Stimulated activated CD4-positive, alpha-beta T cell treated with anti-CD3 and anti-CD28 coated beads, Interleukin-12 subunit alpha, Interleukin-12 subunit beta, amount 100 ng/mL, for 48 hours (primary cell): ENCODE results near the gene PPP1R27.

Experiments used
- DNase-seq, 3 donors: peaks; one replicate each; pipeline ENCODE4 v3.0.0-alpha.2; 2020; ENCODE audit warnings: low read depth in 2 of 3, low spot score in 1 of 3

PPP1R27 gene

DNA sequence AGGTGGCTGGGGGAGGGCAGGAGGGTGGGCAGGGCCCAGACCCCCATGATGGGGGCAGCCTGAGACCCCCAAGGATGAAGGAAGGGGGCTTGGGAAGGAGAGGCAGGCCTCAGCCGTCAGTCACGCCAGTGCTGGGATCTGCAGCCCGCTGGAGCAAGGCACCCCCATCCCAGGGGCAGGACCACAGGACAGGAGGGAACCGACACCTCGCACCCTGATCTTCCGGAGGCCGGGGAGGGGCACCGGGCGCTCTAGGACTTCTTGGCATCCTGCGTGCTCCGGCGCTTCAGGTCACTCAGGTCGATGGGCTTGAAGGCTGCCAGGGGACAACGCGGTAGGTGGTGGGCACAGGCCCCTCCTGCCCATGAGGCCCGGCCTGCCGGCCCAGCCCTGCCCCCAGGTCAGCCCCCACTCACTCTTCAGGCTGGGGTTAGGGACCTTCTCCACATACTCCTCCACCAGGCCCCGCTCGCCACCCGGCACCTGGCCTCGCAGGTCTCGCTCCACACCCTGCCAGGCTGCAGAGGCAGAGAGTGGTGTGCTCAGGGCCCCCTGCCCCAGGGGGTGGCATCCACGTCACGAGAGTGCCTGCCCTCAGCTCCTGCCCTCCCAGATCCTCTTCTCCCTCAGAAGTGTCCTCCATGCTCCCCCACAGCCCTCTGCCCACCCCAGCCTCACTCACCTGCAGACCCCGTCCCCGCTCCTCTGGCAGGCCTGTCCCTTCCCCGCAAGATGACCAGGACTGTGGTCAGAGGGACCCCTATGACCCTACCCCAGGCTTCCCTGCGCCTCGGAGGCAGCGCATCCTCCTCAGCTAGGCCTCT lies 11.6 kb downstream of the PPP1R27 start:
- DNase-seq, result no peak

- DNase-seq, result no peak
These were observed 12.6 kb downstream of the PPP1R27 start for GRCh38 chr17:81822312-81822637.

DNA sequence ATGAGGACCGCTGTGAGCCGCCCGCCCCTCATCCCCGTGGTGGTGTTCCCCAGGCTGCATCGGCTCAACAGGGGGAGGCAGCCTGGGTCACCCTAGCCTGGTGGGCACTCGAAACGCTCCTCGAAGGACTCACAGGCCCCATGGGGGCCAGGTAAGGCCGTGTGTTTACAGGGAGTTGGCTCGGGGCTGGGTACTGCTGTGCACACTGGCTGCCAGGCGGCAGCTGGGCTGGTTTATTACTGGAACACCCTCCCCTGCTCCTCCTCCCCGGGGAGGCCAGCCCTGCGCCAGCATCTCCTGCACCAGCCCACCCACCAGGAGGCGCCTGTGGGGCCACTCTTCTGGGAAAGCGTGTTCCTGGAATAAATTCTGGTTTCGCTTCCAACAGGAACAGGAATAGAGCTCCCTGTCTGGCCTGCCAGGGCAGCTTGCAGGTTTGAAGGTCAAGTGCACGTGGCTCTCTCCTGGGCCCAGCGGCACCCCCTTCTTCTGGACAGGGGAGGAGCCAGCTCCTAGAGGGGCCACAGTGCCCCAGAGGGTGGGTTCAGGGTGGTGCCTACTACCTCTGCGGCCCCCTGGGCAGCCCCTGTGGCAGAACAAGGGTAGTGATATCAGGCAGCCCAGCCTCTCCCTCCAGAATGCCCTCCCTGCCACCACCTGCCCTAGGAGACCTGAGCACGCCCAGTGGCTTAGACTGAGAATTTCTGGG lies 13.1 kb downstream of the PPP1R27 start:
- DNase-seq, result peak in 1 of 3 donors; percentile 10

DNA sequence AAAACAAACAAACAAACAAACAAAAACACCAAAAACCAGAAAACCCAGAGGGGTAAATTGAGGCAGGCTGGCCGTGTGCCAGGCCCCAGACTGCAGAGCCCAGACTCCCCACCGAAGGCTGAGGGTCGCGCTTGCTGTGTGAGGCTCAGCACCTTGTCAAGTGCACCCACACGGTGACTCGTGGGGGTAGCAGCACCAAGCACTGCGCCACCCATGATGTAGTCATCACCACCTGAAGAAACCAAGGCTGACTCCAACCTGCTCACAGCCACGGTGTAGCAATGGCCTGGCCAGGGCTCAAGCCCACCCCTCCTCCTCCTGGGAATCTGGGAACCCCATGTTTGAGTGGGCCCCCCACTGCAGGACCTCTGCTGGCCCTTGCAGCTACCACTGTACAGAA lies 13.7 kb downstream of the PPP1R27 start:
- no peak for DNase-seq

GRCh38 chr17:81819708-81820107 lies 15.1 kb downstream of the PPP1R27 start:
- DNase-seq, result no peak

DNA sequence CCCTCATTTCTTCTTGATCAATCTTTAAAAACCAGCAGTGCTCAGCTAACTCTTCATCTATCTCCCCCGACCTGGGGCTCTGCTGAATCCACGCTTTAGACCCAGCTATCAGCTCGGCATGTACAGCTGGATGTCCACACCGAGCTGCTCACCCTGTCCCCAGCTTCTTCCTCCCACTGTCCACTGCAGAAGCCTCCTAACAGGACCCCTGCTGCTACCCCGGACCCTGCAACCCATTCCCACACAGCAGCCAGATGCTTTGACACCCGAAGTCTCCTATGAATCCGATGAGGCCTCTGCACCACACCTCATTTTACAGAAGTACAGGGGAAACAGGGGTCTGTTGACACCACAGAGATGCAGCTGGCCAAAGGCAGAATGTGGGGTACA lies 17.1 kb downstream of the PPP1R27 start:
- DNase-seq, result no peak

GRCh38 chr17:81815646-81815986 lies 19.2 kb downstream of the PPP1R27 start:
- DNase-seq, result no peak

DNA sequence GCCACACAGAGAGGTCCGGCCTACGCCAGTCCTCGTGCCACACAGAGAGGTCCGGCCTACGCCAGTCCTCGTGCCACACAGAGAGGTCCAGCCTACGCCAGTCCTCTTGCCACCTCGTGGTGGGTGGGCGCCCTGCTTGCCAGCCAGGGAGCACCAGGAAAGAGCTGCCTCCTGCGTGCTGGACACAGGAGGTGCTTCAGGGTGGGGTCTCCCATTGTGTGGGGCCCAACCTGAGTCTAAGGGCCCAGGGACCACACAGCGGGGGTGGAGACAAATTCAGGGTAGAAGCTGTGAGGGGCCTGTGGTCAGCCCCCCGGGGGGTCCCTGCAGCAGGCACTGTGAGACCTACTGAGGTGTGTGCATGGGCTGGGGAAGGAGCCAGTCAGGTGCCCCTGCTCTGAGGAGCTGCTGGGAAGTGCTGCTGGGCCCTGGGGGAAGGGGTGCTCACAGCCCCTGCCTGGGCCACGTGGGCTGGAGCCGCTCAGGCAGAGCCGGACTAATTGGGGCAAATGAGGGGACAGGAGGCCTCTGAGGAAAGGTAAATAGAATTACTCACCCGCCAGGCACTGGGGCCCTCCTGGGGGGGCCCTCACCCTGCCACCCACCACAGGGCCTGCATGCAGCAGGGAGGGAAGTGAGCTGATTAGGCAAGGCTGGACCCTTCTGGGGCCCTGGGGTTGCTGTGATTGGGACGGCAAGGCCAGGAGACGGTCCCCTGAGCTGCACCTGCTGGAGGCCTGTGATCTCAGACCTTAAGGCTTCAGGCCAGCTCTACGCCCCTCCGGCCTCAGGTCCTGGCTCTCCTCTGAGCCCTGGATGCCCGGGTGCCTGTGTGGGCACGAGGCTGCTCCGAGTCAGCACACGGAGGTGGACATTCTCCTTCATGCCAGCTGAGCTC lies 19.9 kb downstream of the PPP1R27 start:
- DNase-seq, result no peak

DNA sequence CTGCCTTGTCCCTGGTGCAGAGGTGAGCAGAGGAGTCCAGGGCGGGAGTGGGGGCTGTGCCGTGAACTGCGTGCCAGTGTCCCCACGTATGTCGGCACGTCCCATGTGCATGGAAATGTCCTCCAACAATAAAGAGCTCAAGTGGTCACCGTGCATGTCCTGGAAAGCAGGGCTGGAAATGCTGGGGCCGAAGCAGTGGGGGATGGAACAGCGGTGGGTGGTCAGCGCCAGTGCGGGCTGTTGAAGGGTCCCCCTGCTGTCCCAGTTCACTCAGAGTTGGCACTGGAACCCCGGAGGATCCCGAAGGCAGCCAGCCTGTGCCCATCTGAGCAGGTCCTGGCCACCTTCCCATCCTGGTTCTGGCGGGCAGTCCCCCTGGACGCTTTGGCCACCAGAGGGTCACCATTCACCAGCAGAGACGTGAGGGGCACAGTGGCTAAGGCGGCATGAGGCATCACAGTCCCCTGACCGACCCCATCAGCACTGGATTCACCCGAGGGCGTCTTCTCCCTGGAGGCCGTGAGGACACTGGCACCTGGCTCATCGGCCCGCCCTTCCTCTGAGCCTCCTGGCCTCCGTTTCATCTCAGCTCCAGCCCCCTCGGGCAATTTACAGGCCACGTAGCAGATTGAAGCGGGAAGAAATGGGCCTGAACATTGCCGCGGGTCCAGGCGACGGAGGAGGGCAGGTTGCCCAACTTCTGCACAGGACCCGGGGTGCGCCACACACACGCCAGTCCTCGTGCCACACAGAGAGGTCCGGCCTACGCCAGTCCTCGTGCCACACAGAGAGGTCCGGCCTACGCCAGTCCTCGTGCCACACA lies 20.8 kb downstream of the PPP1R27 start:
- DNase-seq, result no peak

DNA sequence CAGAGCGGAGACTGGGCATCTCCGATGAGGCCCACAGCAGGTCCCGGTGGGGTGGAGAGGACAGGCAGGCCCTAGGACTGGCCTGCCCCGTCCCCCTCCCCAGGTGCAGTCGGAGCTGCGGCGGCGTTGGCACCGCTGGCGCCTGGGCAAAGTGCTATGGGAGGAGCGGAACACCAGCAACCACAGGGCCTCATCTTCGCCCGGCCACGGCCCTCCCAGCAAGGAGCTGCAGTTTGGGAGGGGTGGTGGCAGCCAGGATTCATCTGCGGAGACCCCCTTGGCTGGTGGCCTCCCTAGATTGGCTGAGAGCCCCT lies 21.5 kb downstream of the PPP1R27 start:
- DNase-seq, result no peak

GRCh38 chr17:81812571-81813370 lies 22.1 kb downstream of the PPP1R27 start:
- DNase-seq, result no peak

GRCh38 chr17:81811705-81812570 lies 22.9 kb downstream of the PPP1R27 start:
- DNase-seq, result no peak

- no peak for DNase-seq
These were observed 23.8 kb downstream of the PPP1R27 start for GRCh38 chr17:81810892-81811704.

DNA sequence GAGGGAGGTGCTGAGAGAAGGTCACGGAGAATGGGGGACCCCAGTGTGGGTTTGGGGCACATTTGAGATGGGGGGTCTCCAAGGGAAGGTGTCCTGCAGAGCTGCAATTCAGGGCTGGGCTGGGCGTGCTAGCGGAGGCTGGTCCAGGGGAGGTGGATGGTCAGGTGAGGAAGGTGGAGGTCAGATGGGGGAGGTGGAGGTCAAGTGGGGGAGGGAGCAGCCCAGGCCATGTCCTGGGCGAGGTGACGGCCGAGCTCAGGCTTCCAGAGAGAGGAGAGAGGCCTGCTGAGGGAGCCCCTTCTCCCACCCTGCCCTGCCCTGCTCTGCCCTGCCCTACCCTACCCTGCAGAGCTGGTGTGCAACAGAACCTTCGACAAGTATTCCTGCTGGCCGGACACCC lies 24.4 kb downstream of the PPP1R27 start:
- DNase-seq, result no peak

GRCh38 chr17:81809556-81809998 lies 25.3 kb downstream of the PPP1R27 start:
- DNase-seq, result no peak

GRCh38 chr17:81808778-81809555 lies 25.9 kb downstream of the PPP1R27 start:
- no peak for DNase-seq

- DNase-seq, result no peak
These were observed 27.0 kb downstream of the PPP1R27 start for GRCh38 chr17:81807839-81808238.
